OCI-LY7 (cell line): Measurements from ENCODE around the gene MAP3K14. TPM values are rescaled to one million over a fixed set of nuclear protein-coding genes. Genes with fewer than 3 reads are reported as not detected.

Experiments used
- BruUV-seq: library from RNA; stranded (reverse); fragments of 400-500 nt; replicated peaks from 2 replicates; lab custom pipeline; 2021; lab: Mats Ljungman, UMichigan
- CTCF ChIA-PET: fragments of 300-600 bp; sonication (Branson Sonifier 250); formaldehyde crosslinking; loops from one replicate; lab custom pipeline; 2022; ENCODE audit warnings: antibody characterized with exemption; ENCODE audit not compliant: unreplicated experiment; lab: Charles Lee
- POLR2A ChIA-PET: fragments of 300-600 bp; sonication (Branson Sonifier 250); formaldehyde crosslinking; loops from one replicate; lab custom pipeline; 2022; ENCODE audit warnings: antibody characterized with exemption; lab: Charles Lee
- DNase-seq: peaks from one replicate; pipeline ENCODE4 v3.0.0-alpha.2; 2015; ENCODE audit warnings: low spot score
- H2AFZ ChIP-seq: fragments of 200-600 bp; sonication (generic), shearing (Covaris generic); 2 replicates; pipeline ENCODE4 v1.6.1; 2014; ENCODE audit warnings: mild to moderate bottlenecking, antibody characterized with exemption, low read length, moderate library complexity
- H3K27ac ChIP-seq: fragments of 200-600 bp; sonication (generic); 2 replicates; pipeline ENCODE4 v1.5.1; 2014; ENCODE audit warnings: mixed run types, low read depth, mild to moderate bottlenecking, moderate library complexity, low read length, inconsistent platforms; ENCODE audit not compliant: poor library complexity, severe bottlenecking
- H3K36me3 ChIP-seq: fragments of 200-600 bp; sonication (generic); 2 replicates; pipeline ENCODE4 v1.6.1; 2014; ENCODE audit warnings: mild to moderate bottlenecking, antibody characterized with exemption, low read length, moderate library complexity, mixed read lengths; ENCODE audit not compliant: insufficient read depth
- H3K4me1 ChIP-seq: fragments of 200-600 bp; sonication (generic); 2 replicates; pipeline ENCODE4 v1.5.1; 2014; ENCODE audit warnings: mild to moderate bottlenecking, low read length; ENCODE audit not compliant: insufficient read depth, poor library complexity, severe bottlenecking
- H3K4me2 ChIP-seq: fragments of 200-600 bp; sonication (generic); 2 replicates; pipeline ENCODE4 v1.6.1; 2014; ENCODE audit warnings: mild to moderate bottlenecking, low read length
- H3K4me3 ChIP-seq: fragments of 200-600 bp; sonication (generic); 2 replicates; pipeline ENCODE4 v1.5.1; 2014; ENCODE audit warnings: mild to moderate bottlenecking, low read depth, low read length; ENCODE audit not compliant: poor library complexity, severe bottlenecking
- H3K79me2 ChIP-seq: fragments of 200-600 bp; sonication (generic); 2 replicates; pipeline ENCODE4 v1.6.1; 2016; ENCODE audit warnings: low read depth, mild to moderate bottlenecking, low read length, moderate library complexity, mixed read lengths; ENCODE audit not compliant: insufficient read depth
- H3K9me2 ChIP-seq: fragments of 200-600 bp; sonication (generic); 2 replicates; pipeline ENCODE4 v1.6.1; 2016; ENCODE audit warnings: mild to moderate bottlenecking, low read length, mixed read lengths; ENCODE audit not compliant: insufficient read depth
- H3K9me3 ChIP-seq: fragments of 200-600 bp; sonication (generic); 2 replicates; pipeline ENCODE4 v1.6.1; 2014; ENCODE audit warnings: mild to moderate bottlenecking, mixed run types, low read length, mixed read lengths
- H4K20me1 ChIP-seq: fragments of 200-600 bp; sonication (generic); 2 replicates; pipeline ENCODE4 v1.6.1; 2014; ENCODE audit warnings: mild to moderate bottlenecking, antibody characterized with exemption, low read length, moderate library complexity, mixed read lengths; ENCODE audit not compliant: insufficient read depth
- EZH2phosphoT487 ChIP-seq: fragments of 200-600 bp; sonication (generic); IDR thresholded peaks from 2 replicates; pipeline ENCODE4 v1.6.1; 2018; ENCODE audit warnings: low read depth, borderline replicate concordance, mild to moderate bottlenecking, mixed run types, antibody characterized with exemption, low read length, moderate library complexity, mixed read lengths
- intact Hi-C: fragments of 100-400 bp; cut with micrococcal nuclease; formaldehyde crosslinking; loops from one replicate; pipeline ENCODE4 v1.10.0; 2022; ENCODE audit not compliant: unreplicated experiment
- total RNA-seq, 2 experiments: library from RNA; depleted of rRNA in 1 of 2; stranded (reverse); fragments of >200 nt in 1 of 2; shearing (Covaris generic) in 1 of 2; gene quantifications; 2 replicates each; pipeline ENCODE4 v1.2.3, GENCODE V29; 2014 to 2022
- TF ChIP-seq, protein P1 (sequence below): fragments of 200-600 bp; sonication (generic); conservative IDR thresholded peaks from 2 replicates; pipeline ENCODE4 v1.5.1; 2014; ENCODE audit warnings: mild to moderate bottlenecking, antibody characterized with exemption, low read length, moderate library complexity, mixed read lengths

Gene MAP3K14
- total RNA-seq, 2 experiments from 2014 or later, result 12.3 to 21.2 TPM

- Histone ChIP-seq H4K20me1 (peaks cover 5% of the 10 kb centered on the region; the same call in 1 of the 2 replicates), H2AFZ (no peak overlapping the region), H3K4me2 (peak overlapping the region; percentile 95), H3K4me3 (peak overlapping the region; percentile 84), H3K36me3 (peaks cover 35% of the 10 kb centered on the region), H3K79me2 (peaks cover 90% of the 10 kb centered on the region), H3K9me2 (no peaks in the 10 kb centered on the region), H3K4me1 (peaks cover 69% of the 10 kb centered on the region), H3K27ac (peak overlapping the region; percentile 87), H3K9me3 (no peaks in the 10 kb centered on the region)
- intact Hi-C loops, result no loop called here
- no peak for TF ChIP-seq EZH2phosphoT487
- TF ChIP-seq, protein P1, sequence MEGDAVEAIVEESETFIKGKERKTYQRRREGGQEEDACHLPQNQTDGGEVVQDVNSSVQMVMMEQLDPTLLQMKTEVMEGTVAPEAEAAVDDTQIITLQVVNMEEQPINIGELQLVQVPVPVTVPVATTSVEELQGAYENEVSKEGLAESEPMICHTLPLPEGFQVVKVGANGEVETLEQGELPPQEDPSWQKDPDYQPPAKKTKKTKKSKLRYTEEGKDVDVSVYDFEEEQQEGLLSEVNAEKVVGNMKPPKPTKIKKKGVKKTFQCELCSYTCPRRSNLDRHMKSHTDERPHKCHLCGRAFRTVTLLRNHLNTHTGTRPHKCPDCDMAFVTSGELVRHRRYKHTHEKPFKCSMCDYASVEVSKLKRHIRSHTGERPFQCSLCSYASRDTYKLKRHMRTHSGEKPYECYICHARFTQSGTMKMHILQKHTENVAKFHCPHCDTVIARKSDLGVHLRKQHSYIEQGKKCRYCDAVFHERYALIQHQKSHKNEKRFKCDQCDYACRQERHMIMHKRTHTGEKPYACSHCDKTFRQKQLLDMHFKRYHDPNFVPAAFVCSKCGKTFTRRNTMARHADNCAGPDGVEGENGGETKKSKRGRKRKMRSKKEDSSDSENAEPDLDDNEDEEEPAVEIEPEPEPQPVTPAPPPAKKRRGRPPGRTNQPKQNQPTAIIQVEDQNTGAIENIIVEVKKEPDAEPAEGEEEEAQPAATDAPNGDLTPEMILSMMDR, result peak; percentile 37
- no TSS peak for BruUV-seq
- DNase-seq, result no peak
- ChIA-PET POLR2A (interaction anchor here (0.6 to 2.6 kb wide), 3 partner anchors 9 to 629 kb away, joined by 3 to 34 read pairs (median 3); no protein-coding TSS in a partner anchor), CTCF (interaction anchor here (0.9 to 1.7 kb wide), 4 partner anchors 15 to 74 kb away, joined by 3 to 8 read pairs (median 4); no protein-coding TSS in a partner anchor)
Measured at GRCh38 chr17:45311401-45311759, 5.4 kb downstream of the MAP3K14 start.

- H3K79me2 ChIP-seq, result peaks cover 90% of the 10 kb centered on the region
- peaks cover 76% of the 10 kb centered on the region for H3K4me1 ChIP-seq
- no TSS peak for BruUV-seq
- ChIA-PET POLR2A (interaction anchor here (0.6 to 2.6 kb wide), 4 partner anchors 9 to 630 kb away, joined by 3 to 34 read pairs (median 4); no protein-coding TSS in a partner anchor), CTCF (interaction anchor here (0.6 to 1.7 kb wide), 5 partner anchors 15 to 1279 kb away, joined by 3 to 8 read pairs (median 3); no protein-coding TSS in a partner anchor)
- H3K9me3 ChIP-seq, result no peaks in the 10 kb centered on the region
- intact Hi-C loops, result no loop called here
- H3K4me2 ChIP-seq, result peak overlapping the region; percentile 95
- H3K4me3 ChIP-seq, result no peak overlapping the region
- peak overlapping the region; percentile 87 for H3K27ac ChIP-seq
- peaks cover 42% of the 10 kb centered on the region for H3K36me3 ChIP-seq
- peaks cover under 1% of the 10 kb centered on the region; the same call in 1 of the 2 replicates for H4K20me1 ChIP-seq
- TF ChIP-seq EZH2phosphoT487, result no peak
- TF ChIP-seq, protein P1, result no peak
- no peaks in the 10 kb centered on the region for H3K9me2 ChIP-seq
- no peak for DNase-seq
- H2AFZ ChIP-seq, result no peak overlapping the region
Measured at GRCh38 chr17:45310380-45311324, 6.2 kb downstream of the MAP3K14 start.
